HG03066 (cell line): ENCODE measurements around the gene CELSR1.

Experiments
- ATAC-seq: cut with Tn5 transposase; IDR thresholded peaks from one replicate; pipeline ENCODE4 v1.9.1; 2021; ENCODE audit warnings: low read depth; ENCODE audit not compliant: unreplicated experiment

The CELSR1 gene

GRCh38 chr22:46370584-46371291 lies 166.7 kb downstream of the CELSR1 start:
- no peak for ATAC-seq

GRCh38 chr22:46369716-46370583 lies 167.5 kb downstream of the CELSR1 start:
- ATAC-seq, result no peak

GRCh38 chr22:46368871-46369715 lies 168.3 kb downstream of the CELSR1 start:
- no peak for ATAC-seq

DNA sequence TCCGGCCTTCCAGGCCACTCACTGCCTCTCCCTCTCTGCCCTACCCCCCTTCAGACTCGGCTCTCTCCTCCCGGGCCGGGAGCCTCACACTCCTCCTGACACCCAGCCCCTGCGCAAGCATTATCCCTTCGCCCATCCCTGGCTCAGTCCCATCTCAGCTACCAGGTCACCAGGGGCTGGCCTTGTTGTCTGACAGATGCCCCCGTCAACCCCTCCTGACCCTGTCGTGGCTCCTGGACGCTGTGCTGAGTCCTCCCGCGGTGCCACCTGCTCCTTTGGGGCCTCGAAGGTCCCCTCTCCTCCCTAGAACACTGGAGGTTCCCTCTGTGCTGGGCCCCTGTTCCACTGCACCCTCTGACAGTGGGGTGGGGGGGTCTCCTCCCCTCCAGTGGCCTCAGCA lies 169.0 kb downstream of the CELSR1 start:
- ATAC-seq, result no peak

DNA sequence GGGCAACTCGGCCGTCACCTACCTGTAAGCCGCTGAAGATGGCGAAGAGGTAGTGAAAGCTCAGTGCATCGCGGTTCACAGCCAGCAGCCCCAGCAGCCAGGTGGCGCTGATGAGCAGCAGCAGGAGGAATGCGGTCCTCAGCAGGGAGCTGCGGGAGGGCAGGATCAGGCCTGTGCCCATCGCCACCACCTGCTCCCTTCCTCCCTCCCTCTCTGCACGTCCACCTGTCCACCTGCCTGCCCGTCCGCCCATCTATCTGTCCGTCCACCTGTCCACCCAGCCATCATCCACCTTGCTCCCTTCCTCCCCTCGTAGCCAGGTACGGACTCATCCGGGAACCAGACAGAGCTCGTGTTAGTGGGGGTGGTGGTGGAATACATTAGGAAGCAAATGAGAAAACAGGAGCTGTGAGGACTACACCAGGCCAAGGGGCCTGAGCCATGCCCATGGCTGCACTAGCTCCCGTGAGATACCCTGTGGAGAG lies 169.7 kb downstream of the CELSR1 start:
- ATAC-seq, result no peak

- ATAC-seq, result no peak
Observed at GRCh38 chr22:46366801-46367706, 170.4 kb downstream of the CELSR1 start.

GRCh38 chr22:46366327-46366731 lies 171.1 kb downstream of the CELSR1 start:
- ATAC-seq, result no peak

DNA sequence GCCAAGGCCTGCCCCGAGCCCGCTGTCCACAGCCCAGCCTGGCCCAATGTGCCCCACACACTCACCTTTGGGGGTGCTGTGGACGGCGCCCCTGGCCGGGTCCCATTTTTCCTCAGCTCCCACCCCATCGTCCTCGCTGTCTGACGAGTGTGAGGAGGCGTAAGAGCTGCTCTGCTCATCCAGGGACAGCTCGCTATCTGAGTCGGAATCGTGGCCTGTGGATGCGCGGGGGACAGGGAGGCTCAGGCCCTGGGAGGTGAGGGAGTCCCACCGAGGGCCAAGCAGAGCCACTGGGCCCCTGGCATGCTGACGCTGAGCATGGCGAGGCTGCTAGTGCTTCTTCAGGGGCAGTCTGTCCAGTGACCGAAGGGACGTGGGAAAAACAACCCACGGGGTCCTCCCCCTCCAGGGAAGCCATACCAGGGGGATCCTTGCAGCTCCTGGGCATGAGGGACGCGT lies 172.2 kb downstream of the CELSR1 start:
- no peak for ATAC-seq

DNA sequence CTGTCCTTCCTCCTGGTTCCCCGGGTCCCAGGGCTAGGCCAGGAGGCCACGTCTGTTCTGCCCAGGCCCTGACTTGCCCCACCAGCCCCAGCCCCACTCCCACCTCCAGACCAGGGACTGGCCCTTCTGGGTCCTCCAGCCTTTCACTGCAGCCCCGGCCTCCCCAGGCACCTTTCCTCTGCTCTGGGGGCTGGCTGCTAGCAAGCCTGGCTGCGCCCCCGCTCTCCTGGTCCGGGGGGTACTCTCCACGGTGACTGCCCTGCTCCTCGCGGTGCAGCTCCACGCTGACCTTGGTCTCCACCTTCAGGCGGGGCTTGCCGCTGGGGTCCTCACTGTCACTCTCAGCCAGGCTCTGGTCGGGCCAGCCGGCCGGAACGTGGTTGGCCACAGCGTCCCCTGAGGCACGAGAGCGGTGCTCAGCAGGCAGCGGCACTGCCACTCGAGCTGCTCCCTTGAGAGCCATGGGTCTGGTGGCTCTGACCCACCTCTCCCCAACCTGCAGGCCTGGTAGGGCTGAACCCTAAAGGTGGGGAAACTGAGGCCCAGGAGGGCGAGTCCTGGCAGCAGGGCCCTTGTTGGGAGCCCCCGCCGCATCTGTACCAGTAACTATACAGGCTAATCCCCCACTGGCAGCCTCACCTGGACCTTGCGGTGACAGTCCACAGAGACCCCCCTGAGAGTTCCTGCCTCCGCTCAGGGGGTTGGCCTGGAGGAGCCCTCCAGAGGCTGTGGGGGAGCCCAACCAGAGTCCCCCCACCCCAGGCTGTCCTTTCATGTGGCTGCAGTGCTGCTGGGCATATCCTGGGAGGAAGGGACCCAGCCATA lies 172.9 kb downstream of the CELSR1 start:
- ATAC-seq, result no peak

GRCh38 chr22:46363611-46364321 lies 173.7 kb downstream of the CELSR1 start:
- no peak for ATAC-seq

DNA sequence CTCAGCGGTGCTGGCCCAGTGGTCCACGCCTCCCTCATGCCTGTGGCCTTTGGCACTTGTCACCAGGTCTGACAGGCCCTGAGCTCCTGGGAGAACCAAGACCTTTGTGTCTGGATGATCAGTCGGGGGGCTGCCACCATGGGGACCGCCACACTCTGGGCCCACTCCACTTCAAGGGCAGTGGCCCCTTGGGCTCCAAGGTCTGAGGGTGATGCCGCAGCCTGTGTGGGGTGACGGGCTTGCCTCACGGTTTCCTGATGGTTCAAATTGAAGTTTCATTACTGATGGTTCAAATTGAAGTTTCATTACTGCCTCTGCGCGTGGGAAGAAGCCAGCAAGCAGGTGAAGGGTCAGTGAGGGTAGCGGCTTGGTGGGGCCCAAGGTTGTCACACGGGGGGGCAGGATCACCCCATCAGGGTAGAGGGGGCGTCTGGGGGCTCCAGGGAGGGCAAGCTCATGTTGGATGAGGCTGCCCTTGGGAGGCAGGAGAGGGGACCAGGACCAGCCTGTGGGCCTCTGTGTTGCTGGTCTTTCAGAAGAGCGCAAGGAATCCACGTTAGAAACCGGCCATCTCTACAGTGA lies 174.4 kb downstream of the CELSR1 start:
- no peak for ATAC-seq

DNA sequence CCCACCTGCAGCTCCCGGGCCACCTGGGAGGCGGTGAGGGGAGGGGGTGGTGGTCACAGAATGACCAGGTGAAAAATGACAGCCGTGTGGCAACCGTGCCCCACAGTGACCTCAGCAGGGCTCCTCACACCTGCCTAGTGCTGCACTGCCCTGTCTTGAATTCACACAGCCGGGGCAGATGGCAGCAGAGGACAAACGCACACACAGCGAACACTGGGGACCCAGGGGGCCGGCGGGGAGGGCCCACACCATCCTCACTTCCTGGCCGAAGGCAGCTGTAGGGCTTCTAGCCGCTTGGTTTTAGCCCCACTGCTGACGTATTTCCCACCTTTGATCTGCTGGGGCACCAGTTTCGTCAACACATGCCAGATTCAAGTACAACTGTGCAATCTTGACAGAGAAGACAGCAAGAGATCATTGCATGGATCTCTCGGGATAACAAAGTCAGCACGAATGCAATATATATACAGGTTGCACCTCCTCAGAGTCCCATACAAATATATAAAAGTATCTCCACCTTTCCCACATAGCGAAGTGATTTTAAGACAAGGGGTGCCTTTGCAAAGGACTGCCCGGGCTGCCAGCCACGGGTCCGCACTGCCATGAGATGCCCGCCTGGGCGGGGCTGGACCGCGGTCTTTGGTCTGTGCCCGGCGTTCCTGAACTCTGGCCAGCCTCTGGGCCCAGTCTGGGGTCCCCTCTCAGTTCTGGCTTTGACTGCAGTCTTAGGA lies 175.1 kb downstream of the CELSR1 start:
- no peak for ATAC-seq

DNA sequence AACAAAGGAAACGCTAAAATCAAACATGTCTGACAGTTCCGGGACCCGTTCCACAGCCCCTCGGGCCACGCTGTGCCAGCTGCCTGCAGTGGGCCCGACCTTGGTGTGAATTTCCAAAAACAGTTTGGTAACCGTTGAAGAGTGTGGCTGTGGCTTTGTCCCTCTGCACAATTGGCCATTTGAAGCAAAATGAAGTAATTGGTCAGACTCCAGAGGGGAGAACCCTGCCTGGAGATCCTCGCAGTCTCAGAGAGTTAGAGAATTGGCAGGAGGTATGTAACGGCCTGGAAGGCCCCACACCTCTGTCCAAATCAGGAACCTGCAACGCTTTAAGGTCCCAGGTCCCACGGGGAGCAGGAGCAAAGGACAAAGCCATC lies 175.6 kb downstream of the CELSR1 start:
- ATAC-seq, result no peak

DNA sequence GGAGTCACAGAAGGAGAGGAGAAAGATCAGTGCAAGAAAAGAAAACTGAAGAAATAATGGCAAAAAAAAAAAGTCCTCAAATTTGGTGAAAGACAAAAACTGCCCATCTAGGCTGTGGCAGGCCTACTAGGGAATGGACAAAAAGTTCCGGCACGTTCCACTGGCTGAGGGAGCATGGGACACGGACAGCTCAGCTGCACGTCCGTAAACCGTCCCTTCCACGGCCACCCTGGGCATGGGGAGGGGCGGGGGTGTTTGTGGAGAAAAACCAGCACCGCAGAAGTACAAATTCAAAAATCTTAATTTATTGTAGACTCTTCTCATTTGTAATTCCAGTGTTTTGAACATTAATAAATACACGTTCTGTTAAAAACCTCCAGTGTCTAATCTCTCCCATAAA lies 176.5 kb downstream of the CELSR1 start:
- ATAC-seq, result no peak

DNA sequence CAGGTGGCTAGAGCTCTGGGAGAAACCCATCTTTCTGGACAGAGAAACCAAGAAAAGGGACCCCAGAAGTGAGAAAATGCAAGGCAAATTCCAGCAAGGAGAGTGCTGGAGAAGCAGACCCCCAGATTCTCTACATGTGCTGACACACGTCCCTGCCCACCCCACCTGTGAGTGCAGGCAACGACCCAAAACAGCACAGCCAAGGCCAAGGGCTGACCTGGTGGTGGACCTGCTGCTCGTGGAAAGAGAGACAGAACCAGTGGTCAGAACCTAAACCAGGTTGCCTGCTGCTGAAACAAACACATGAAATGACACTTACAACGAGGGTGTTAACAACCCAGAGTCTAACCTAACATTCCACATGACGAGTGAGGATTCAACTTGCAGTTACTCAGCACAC lies 177.3 kb downstream of the CELSR1 start:
- no peak for ATAC-seq

DNA sequence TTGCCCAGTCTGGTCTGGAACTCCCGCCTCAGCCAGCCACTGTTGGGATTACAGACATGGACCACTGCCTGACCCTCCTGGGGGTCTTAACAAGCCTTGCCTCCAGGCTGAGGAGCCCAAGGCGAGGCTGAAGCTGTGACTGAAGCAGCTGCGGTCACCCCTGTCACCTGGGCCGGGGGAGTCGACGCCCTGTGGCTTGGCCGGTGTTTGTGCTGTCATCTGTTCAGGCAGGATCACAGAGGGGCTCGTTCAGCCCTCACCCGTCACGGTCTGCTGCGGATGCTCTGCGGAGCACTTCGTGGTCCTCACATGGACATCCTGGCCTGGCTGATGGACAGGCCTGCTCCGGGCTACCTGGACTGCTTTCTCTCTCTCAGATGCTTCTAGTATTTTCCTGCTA lies 178.1 kb downstream of the CELSR1 start:
- ATAC-seq, result no peak

GRCh38 chr22:46358766-46359165 lies 178.7 kb downstream of the CELSR1 start:
- ATAC-seq, result no peak
